Karpas-422 (cell line): ENCODE data around the gene ARG2. TPM values are rescaled to one million over a fixed set of nuclear protein-coding genes. Genes with fewer than 3 reads are reported as not detected.

ENCODE experiments used
- DNase-seq: peaks from one replicate; pipeline ENCODE4 v3.0.0-alpha.2; 2015
- H2AFZ ChIP-seq: fragments of 200-600 bp; sonication (generic); 2 replicates; pipeline ENCODE4 v1.6.1; 2014; ENCODE audit warnings: antibody characterized with exemption, low read length, mixed read lengths
- H3K27ac ChIP-seq: fragments of 200-600 bp; sonication (generic); 2 replicates; pipeline ENCODE4 v1.5.1; 2014; ENCODE audit warnings: mild to moderate bottlenecking, low read length, moderate library complexity
- H3K27me3 ChIP-seq: fragments of 200-600 bp; sonication (generic); 2 replicates; pipeline ENCODE4 v1.6.1; 2014; ENCODE audit warnings: low read length, mixed read lengths
- H3K36me3 ChIP-seq: fragments of 200-600 bp; sonication (generic); 2 replicates; pipeline ENCODE4 v1.6.1; 2014; ENCODE audit warnings: low read length, mixed read lengths; ENCODE audit not compliant: insufficient read depth
- H3K4me1 ChIP-seq: fragments of 200-600 bp; sonication (generic); 2 replicates; pipeline ENCODE4 v1.6.1; 2014; ENCODE audit warnings: mild to moderate bottlenecking, low read length, mixed read lengths
- H3K4me2 ChIP-seq: fragments of 200-600 bp; sonication (generic); 2 replicates; pipeline ENCODE4 v1.6.1; 2014; ENCODE audit warnings: low read length, low read depth, mild to moderate bottlenecking; ENCODE audit not compliant: poor library complexity, severe bottlenecking
- H3K4me3 ChIP-seq: fragments of 200-600 bp; sonication (generic); 2 replicates; pipeline ENCODE4 v1.5.1; 2014; ENCODE audit warnings: mild to moderate bottlenecking, antibody characterized with exemption, low read length, mixed read lengths
- H3K79me2 ChIP-seq: fragments of 200-600 bp; sonication (generic); 2 replicates; pipeline ENCODE4 v1.6.1; 2014; ENCODE audit warnings: mild to moderate bottlenecking, low read length, mixed read lengths
- H3K9ac ChIP-seq: fragments of 200-600 bp; sonication (generic); 2 replicates; pipeline ENCODE4 v1.6.0; 2014; ENCODE audit warnings: low read length
- H3K9me2 ChIP-seq: fragments of 200-600 bp; sonication (generic), shearing (Covaris generic); replicated peaks from 2 replicates; pipeline ENCODE4 v1.6.0; 2014; ENCODE audit warnings: mild to moderate bottlenecking, low read length, moderate library complexity; ENCODE audit not compliant: insufficient read depth
- H3K9me3 ChIP-seq: fragments of 300-700, 200-600 bp; sonication (generic); 2 replicates; pipeline ENCODE4 v1.6.1; 2014; ENCODE audit warnings: low read length, mixed read lengths
- H4K20me1 ChIP-seq: fragments of 200-600 bp; sonication (generic); 2 replicates; pipeline ENCODE4 v1.6.1; 2014; ENCODE audit warnings: mild to moderate bottlenecking, antibody characterized with exemption, low read length, low read depth; ENCODE audit not compliant: insufficient read depth
- small RNA-seq: library from RNA; depleted of rRNA; stranded (forward); fragments of <200 nt; gene quantifications from one replicate; pipeline ENCODE3, GENCODE V24; 2014
- total RNA-seq: library from RNA; depleted of rRNA; stranded (reverse); fragments of >200 nt; shearing (Covaris generic); gene quantifications from 2 replicates; pipeline ENCODE4 v1.2.3, GENCODE V29; 2014; ENCODE audit warnings: low replicate concordance; rRNA removed

Gene ARG2
- total RNA-seq, 1 experiment from 2014 or later = 6.0 TPM

DNA sequence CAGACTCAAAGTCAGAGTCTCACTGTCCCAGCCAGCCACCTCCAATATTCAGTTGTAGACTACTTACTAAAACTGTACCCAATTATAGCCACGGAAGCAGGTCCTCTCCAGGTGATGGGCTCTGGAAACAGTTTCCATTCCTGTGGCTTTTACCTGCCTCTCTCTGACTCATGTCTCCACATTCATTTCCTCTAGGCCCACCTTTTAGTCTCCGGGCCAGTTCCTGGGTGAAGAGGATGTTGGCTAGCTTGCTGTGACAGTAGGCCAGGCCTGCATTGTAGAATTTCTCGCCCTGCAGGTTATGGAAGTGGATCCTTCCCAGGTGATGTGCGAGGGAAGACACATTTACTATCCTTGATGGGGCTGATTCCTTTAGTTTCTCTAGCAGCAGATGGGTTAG lies 70.3 kb downstream of the ARG2 start:
- H3K27ac ChIP-seq = no peak overlapping the region
- H3K9me3 ChIP-seq = no peaks in the 10 kb centered on the region
- H3K4me3 ChIP-seq = no peak overlapping the region
- H3K27me3 ChIP-seq = no peaks in the 10 kb centered on the region
- H2AFZ ChIP-seq = no peak overlapping the region
- no peak overlapping the region for H3K4me2 ChIP-seq
- no peaks in the 10 kb centered on the region for H3K9me2 ChIP-seq
- H3K79me2 ChIP-seq = peaks cover 66% of the 10 kb centered on the region
- H3K9ac ChIP-seq = no peak overlapping the region
- peaks cover 75% of the 10 kb centered on the region for H3K36me3 ChIP-seq
- no peak for DNase-seq
- H3K4me1 ChIP-seq = peaks cover 8% of the 10 kb centered on the region
- 0 out of 2 replicates have a peak, but pooled peaks cover 8% of the 10 kb centered on the region for H4K20me1 ChIP-seq

DNA sequence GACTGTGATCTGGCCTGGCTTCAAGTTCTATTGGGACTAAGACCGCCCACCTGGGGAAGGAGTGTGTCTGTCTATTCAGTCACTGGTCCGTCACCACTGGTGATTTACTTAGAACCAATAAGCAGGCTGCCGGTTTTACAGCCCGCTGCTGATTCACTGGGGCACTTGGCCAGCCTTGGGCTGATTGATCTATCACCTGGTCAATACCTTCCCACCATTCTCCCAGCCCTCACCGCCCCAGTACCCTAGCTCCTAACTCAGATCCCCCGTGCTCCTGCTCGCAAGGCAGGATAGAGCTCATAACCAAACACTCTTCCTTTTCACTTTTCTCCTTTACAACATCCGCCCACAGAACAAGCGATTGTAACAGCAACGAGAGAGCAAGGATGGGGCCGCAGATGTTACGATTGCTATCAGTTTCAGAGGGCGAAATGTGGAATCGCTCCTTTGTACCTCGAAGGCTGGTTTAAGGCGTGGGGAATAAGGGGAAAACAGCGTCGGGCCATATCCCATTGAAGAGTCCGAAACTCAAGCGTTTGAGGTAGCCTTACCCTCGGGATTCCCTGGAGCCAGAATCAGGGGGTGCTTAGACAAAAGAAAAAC lies 75.2 kb downstream of the ARG2 start:
- H3K9me2 ChIP-seq = no peaks in the 10 kb centered on the region
- H3K36me3 ChIP-seq = peaks cover 36% of the 10 kb centered on the region
- peaks cover 55% of the 10 kb centered on the region for H3K79me2 ChIP-seq
- peaks cover 13% of the 10 kb centered on the region for H3K4me1 ChIP-seq
- peak overlapping the region; percentile 86 for H3K4me3 ChIP-seq
- DNase-seq = peak; percentile 95
- H3K9me3 ChIP-seq = no peaks in the 10 kb centered on the region
- H3K9ac ChIP-seq = peak overlapping the region; percentile 89
- peak overlapping the region; percentile 88 for H3K27ac ChIP-seq
- 0 out of 2 replicates have a peak, but pooled peaks cover 8% of the 10 kb centered on the region for H4K20me1 ChIP-seq
- H2AFZ ChIP-seq = peak overlapping the region; percentile 72
- no peaks in the 10 kb centered on the region for H3K27me3 ChIP-seq
- H3K4me2 ChIP-seq = peak overlapping the region; percentile 87

- H2AFZ ChIP-seq = peak within 1 kb of the TSS; percentile 72
- H3K9me2 ChIP-seq = no peaks in the 10 kb centered on the region
- peaks cover 30% of the 10 kb centered on the region for H3K36me3 ChIP-seq
- peak within 1 kb of the TSS; percentile 89 for H3K9ac ChIP-seq
- no peaks in the 10 kb centered on the region for H3K9me3 ChIP-seq
- H4K20me1 ChIP-seq = 0 out of 2 replicates have a peak, but pooled peaks cover 8% of the 10 kb centered on the region
- DNase-seq = peak; percentile 97
- peaks cover 50% of the 10 kb centered on the region for H3K79me2 ChIP-seq
- no peaks in the 10 kb centered on the region for H3K27me3 ChIP-seq
- peak within 1 kb of the TSS; percentile 88 for H3K27ac ChIP-seq
- H3K4me1 ChIP-seq = peaks cover 13% of the 10 kb centered on the region
- H3K4me3 ChIP-seq = peak within 1 kb of the TSS; percentile 86
- peak within 1 kb of the TSS; percentile 87 for H3K4me2 ChIP-seq
Observed at GRCh38 chr14:67695394-67695949, 75.8 kb downstream of the ARG2 start, which contains the start of gene RDH11. RDH11 (minus strand) TSS chr14:67695764; CDS start chr14:67695703, 61 bp downstream.

DNA sequence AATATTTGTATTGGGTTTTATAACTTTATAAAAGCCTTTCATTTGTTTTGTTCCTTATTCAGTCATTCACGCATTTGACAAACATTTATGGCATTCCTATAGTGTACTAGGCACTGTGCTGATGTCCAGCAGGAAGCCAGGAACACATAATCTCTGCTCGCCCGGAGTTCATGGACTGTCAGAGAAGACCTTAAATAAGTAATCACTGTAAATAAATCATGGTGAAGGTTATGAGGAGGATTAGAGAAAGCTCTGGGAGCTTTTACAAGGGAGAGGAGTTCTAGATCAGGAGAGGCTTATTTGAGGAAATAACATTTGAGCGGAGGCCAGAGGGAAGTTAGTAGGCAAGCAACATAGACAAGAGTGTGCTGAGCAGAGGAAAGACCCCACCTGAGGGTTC lies 77.3 kb downstream of the ARG2 start:
- Histone ChIP-seq H3K4me1 (peaks cover 13% of the 10 kb centered on the region), H3K9me3 (no peaks in the 10 kb centered on the region), H4K20me1 (0 out of 2 replicates have a peak, but pooled peaks cover 8% of the 10 kb centered on the region), H3K4me3 (no peak overlapping the region), H3K27ac (no peak overlapping the region), H3K79me2 (peaks cover 34% of the 10 kb centered on the region), H3K4me2 (no peak overlapping the region), H2AFZ (0 out of 2 replicates have a peak overlapping the region, but pooled peaks have one; percentile 1), H3K27me3 (no peaks in the 10 kb centered on the region), H3K9ac (no peak overlapping the region), H3K9me2 (no peaks in the 10 kb centered on the region), H3K36me3 (peaks cover 15% of the 10 kb centered on the region)
- DNase-seq = no peak

- no peak overlapping the region for H3K27ac ChIP-seq
- no peaks in the 10 kb centered on the region for H3K9me2 ChIP-seq
- H2AFZ ChIP-seq = no peak overlapping the region
- H4K20me1 ChIP-seq = 0 out of 2 replicates have a peak, but pooled peaks cover 4% of the 10 kb centered on the region
- H3K4me2 ChIP-seq = no peak overlapping the region
- peaks cover 13% of the 10 kb centered on the region for H3K4me1 ChIP-seq
- peaks cover 3% of the 10 kb centered on the region; the same call in 1 of the 2 replicates for H3K36me3 ChIP-seq
- peaks cover 23% of the 10 kb centered on the region for H3K79me2 ChIP-seq
- H3K27me3 ChIP-seq = no peaks in the 10 kb centered on the region
- no peaks in the 10 kb centered on the region for H3K9me3 ChIP-seq
- H3K9ac ChIP-seq = no peak overlapping the region
- H3K4me3 ChIP-seq = no peak overlapping the region
- no peak for DNase-seq
Observed at GRCh38 chr14:67698179-67698578, 78.5 kb downstream of the ARG2 start.

Small RNAs within 50 kb of the gene (small RNA-seq; reads per million reads assigned to genes)
- gene AL132640.3 (not detected), gene RF00019 (not detected), gene RNA5SP386 (not detected)

Other genes with a start within 250 kb of the ARG2 start
- not detected in 2 replicates for gene PLEK2, start 207.8 kb upstream of the ARG2 start, total RNA-seq
- gene TMEM229B, start 131.2 kb upstream of the ARG2 start, total RNA-seq = 60.2 and 84.7 TPM in 2 replicates
- 0.83 and 3.7 TPM in 2 replicates for gene PLEKHH1, start 86.6 kb upstream of the ARG2 start, total RNA-seq
- 76.5 and 112 TPM in 2 replicates for gene PIGH, start 19.7 kb upstream of the ARG2 start, total RNA-seq
- gene VTI1B, start 54.7 kb downstream of the ARG2 start, total RNA-seq = 105 and 106 TPM in 2 replicates
- gene RDH11, start 75.8 kb downstream of the ARG2 start, total RNA-seq = 126 and 147 TPM in 2 replicates
- not detected in 2 replicates for gene RDH12, start 82.0 kb downstream of the ARG2 start, total RNA-seq
- gene ZFYVE26, start 196.7 kb downstream of the ARG2 start, total RNA-seq = 31.3 and 47.0 TPM in 2 replicates
- 84.0 and 107 TPM in 2 replicates for gene RAD51B, start 199.9 kb downstream of the ARG2 start, total RNA-seq